NCI-H69 (cell line): ENCODE results near the gene GCSAML.
"Not testable (repeated sequence)": the region's sequence is repeated elsewhere in the genome, so short reads cannot be mapped to it uniquely, and the experiment has no call there.

Experiments used
- DNase-seq: peaks from one replicate; lab custom pipeline; 2025; lab: John Stamatoyannopoulos, UW

GCSAML gene

DNA sequence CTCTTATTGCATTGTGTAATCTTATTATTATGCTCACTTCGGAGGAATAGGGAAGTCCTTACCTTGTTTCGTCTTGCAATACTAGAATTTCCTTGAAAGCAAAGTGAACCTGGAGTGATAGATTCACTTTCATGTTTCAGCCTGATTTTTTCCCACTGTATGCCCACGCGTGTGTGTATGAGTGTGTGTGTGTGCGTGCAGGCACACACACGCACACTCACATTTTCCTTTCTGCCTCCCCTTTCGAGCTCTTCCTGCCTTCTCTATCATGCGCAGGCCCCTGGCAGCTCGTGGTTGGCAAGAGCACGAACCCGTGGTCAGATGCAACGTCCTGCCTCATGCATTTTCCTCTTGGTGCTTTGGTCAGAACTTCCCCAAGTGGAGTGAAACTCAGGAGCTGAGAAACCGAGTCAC is at the start of gene GCSAML:
TSS of gene GCSAML (plus strand) at position 366 of the 414 bp plus-strand sequence. CDS start 58 bp downstream, outside the sequence.
- no peak for DNase-seq

DNA sequence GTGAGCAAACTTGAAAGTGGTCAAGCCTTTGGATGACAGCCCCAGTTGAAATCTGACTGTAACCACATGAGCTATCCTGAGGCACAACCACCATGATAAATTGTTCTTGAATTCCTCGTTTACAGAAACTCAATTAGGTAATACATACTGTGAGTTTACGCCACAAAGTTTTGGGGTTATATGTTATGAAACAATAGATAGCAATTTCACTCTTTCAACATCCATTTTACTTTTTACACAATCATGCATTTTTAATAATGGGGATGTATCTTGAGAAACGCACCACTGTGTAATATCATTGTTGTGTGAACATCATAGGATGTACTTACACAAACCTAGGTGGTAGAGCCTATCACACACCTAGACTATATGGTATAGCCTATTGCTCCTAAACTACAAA is 48.1 kb upstream of the GCSAML start:
- no peak for DNase-seq

DNA sequence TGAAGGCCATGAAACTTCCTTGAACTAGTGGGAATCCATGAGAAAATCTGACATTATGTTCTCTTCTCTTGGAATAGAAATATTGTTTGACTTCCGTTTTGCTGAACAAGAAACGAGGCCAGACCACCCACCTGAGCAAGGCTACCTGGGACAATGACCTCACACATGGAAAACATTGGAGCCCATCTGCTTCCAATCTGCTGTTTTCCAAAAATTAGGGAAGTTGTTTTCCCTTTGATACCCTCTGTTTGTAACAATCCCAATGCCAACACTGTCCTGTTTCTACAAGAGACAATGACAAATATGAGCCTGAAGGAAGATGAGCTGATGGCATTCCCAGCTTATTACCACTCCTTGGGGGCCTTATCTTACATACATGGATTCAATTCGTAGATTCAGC is 42.1 kb upstream of the GCSAML start:
- no peak for DNase-seq

DNA sequence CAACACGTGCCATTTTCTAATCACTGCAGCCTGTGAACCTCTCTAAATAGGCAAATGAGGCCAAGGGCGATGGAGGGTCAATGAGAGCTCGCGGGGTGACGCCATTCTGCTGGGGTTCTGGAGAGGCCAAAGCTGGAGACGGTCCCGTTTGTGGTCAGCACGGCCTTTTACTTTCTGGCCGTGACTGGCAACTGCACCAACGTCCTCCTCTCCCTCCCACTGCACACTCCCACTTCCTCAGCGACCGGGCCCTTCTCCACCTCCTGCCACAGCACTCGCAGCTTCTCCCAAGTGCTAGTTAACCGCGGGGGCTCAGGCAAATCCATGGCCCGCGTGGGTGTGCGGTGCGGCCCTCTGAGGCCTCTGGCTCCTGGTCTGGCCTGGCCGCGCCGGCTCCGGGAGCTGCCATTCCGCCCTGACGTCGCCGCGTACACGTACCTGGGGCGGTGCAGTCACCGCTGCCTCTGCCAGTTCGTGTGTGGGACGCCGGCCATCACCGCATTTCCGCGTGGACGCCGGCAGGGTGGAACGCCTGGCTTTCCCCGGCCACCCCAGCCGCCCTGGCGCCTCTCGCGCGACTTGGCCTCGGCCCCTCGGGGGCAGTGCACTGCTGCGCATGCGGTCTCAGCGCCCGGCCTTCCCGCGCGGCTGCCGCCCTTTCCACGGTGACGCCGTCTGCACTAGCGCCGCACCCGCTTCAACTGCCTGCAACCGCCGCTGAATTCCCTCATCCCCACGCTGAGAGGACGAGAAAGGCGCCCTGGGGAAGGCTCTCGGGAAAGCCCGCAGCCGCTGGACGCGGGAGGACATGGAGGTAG is 30.9 kb upstream of the GCSAML start:
- DNase-seq = no peak

DNA sequence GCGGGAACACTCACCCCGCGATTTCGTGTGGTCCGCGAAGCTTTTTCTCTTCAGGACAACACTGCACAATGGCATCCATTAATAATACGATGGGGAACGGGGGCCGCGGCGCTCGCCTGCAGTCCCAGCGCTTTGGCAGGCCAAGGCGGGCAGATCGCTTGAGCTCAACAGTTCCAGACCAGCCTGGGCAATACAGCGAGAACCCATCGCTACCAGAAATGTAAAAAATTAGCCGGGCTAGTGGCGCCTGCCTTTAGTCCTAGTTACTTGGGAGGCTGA is 30.4 kb upstream of the GCSAML start:
- DNase-seq = no peak

DNA sequence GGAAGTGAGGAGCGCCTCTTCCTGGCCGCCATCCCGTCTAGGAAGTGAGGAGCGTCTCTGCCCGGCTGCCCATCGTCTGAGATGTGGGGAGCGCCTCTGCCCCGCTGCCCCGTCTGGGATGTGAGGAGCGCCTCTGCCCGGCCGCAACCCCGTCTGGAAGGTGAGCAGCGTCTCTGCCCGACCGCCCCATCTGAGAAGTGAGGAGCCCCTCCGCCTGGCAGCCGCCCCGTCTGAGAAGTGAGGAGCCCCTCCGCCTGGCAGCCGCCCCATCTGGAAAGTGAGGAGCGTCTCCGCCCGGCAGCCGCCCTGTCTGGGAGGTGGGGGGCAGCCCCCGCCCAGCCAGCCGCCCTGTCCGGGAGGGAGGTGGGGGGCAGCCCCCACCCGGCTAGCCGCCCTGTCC is 27.0 kb upstream of the GCSAML start:
- not testable (repeated sequence) for DNase-seq

DNA sequence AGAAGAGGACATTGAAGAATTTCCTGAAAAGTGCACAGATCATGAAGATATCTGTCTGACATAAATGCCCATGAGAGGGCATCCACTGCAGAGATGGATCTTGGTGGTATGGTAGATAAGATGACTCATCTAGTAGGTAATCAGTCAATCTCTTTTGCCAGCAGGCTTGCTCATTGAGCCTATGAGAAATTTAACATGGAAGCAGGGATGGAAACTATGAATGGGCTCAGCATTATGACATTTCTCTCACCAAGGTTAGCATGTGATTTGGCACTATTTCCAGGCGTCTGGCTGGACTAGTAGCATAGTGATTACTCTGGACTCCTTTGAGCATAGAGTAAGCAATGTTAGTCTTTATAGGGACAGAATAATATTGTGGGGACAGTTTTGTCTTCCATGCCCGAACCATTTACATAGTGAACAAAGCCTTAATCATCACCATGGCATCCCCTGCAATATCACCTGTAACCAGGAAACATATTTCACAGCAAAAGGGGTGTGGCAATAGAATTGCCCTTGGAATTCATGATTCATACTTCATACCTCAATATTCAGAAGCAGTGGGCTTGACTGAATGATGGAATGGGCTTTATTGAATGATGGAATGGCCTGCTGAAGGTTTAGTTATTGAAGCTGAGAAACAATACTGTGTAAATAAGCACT is 20.0 kb upstream of the GCSAML start:
- no peak for DNase-seq

DNA sequence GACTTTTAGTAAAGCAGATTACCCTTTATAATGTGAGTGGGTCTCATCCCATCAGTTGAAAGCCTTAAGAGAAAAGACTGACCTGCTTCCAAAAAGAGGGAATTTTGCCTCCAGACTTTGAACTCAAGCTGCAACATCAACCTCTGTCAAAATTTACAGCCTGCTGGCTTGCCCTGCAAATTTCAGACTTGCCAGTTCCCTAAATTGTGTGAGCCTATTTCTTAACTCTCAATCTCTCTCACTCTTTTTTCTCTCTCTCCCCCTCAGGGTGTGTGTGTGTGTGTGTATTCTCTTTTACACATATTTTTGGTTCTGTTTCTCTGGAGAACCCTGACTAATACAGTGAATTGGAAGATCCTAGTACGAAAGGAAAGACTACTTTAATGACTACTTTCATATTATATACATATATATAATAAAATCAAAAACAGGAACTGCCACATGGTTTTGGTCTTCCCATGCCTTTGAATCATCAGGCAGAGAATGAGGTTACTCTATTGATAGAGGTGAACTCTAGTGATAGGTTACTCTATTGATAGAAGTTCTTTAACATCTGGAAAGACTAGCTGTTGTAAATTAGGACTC is 19.1 kb upstream of the GCSAML start:
- DNase-seq = no peak

DNA sequence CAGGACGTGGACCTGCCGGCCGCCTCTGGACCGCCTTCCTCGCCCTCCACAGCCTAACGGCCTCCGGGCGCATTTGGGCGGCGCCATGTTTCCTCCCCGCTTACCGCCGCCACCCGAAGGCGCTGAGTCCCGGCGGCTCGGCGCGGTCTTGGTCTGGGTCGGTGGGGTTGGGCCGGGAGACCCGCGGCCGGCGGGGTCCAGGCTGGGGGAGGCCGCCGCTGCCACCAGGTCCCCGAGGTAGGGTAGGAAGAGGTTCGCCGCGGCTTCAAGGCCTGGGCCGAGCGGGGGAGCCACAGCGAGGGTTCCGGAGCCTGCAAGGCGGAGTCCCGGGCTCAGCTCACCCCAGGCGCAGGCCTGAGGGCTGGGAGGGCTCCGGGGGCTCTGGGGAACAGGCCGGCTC is 18.1 kb upstream of the GCSAML start:
- DNase-seq = no peak

DNA sequence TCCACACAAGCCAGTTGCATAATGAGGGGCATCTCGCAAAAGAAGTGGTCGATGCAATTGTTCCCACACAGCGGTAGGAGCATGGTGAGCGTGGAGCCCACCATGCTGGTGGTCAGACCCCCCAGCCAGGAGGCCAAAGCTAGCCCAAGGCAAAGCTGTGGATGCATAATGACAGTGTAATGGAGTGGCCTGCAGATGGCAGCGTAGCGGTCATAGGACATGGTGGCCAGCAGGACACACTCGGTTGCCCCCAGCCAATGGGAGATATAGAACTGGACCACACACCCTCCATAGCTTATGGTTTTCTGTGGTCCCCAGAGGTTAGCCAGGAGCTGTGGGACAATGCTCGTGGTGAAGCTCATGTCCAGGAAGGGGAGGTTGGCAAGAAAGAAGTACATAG is 17.0 kb upstream of the GCSAML start:
- DNase-seq = no peak

DNA sequence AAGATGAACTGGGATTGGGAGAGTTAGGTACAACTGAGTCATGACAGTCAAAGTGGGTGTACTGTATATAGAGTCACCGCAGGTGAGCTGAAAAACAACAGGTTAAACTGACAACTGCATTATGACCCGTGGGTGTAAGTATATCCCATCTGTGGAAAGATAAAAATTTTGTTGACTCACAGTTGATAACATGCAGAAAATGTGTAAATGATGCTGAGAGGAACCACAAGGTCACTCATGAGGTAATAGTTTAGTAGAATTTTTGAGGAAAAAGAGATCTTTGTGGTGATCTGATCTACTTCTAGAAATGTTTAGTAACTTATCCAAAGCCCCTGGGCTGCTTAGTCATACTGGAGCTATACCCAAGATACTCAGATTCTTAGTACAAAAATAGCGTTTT is 13.5 kb upstream of the GCSAML start:
- DNase-seq = no peak

DNA sequence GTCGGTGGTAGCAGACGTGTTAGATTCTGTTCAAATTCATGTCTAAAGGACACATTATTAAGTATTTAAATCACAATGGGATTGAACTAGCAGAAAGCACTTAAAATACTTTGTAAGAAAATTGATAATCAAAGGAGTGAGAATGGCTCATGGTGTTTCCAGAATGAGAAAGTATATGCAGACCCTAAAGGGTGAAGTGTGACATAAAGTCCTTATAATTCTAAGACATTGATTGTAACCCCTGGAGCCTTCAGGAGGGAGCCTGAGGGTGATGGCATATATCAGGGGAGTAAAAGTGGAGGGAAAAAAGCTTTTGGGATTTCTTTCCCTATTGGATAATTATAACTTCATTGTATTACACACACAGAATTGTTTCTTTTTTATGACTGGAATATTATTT is 12.6 kb upstream of the GCSAML start, which contains the start of gene OR2C3:
TSS of gene OR2C3 (minus strand) at position 101 of the 400 bp plus-strand sequence. CDS start 3,929 bp downstream, outside the sequence.
- no peak for DNase-seq

DNA sequence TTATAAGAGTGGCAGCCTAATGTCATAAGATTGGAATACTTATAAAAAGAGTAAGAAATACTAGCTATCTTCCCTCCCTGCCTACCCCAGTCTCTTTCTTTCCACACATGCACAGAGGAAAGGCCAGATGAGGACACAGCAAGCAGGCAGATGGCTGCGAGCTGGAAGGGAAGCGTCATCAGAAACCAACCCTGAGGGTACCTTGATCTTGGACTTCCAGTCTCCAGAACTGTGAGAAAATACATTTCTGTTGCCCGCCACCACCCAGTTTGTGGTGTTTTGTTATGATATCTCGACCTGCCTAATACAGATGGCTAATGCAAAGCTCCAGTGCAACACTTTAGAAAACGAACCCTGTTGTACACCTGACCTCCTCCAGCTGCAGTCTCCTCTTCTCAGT is 10.4 kb upstream of the GCSAML start:
- no peak for DNase-seq

DNA sequence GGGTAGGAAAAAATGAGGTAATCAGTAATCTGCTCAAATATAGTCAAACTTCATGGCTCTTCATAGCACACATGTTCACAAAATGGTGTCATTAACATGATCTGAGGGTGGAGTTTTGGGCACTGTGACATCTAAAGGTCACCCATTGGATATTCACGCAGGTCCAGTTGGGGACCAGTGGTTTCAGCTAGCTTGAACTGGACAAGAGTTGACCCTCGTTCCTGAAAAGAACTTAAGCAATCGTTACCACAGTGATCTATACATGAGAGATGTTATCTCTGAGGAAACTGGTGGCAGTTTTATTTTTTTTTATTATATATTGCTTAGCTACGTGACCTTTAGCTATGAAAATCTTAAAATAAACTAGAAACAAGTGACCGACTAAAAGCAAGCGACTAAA is 9.7 kb upstream of the GCSAML start:
- DNase-seq = no peak

DNA sequence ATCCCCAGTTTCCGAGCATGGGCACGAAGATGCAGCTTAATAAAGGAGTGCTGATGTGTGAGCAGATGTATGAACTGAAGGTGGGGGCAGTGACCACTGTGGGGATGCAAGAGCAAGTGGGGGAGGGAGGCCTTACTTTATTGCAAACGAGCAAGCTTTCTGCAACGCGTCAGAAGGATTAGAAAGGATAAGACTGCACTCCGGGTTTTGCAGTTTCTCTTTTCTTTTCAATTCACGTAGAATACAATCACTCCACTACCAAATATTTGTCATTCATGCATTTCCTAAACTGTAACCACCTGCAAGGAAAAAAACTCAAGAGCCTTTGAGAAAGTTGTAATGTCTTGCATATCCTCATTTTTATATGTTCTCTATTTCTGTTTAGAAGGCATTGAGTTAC is 8.4 kb upstream of the GCSAML start:
- DNase-seq = no peak

DNA sequence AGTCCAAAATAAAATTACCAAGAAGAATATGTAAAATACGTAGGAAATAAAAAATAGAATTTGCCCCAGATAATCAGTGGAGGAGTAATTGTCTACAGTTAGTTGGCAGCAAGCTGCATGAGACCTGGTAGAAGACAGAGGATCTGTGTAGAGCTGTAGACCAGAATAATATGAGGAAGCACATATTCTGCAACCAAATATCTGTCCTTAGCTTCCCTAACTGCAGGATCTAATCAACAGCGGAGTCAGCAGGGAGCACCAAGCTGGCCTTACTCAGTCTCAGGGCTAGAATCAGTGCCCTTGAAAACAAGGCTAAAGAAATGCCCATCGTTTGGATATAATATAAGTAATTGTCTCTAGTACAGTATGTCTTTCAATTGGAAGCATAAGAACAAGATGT is 6.1 kb upstream of the GCSAML start:
- DNase-seq = no peak

DNA sequence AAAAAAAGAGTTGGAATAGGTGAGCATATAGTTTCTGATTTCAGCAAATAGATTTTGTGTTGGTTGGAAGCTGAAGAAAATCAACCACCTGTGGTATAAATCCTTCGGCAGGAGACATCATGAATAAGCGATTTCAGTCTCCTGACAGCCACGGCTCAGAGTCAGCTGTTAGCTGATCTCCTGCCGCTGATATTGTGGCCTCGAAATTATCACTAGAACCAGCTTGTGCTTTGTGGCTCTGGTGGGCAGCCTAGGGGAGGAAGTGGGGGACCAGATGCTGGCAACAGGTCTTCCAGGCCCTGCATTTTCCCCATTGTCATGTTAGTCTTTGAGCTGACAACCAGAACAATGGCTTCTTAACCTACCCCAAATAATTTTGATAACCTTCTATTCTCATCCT is 842 bp upstream of the GCSAML start:
- DNase-seq = no peak

DNA sequence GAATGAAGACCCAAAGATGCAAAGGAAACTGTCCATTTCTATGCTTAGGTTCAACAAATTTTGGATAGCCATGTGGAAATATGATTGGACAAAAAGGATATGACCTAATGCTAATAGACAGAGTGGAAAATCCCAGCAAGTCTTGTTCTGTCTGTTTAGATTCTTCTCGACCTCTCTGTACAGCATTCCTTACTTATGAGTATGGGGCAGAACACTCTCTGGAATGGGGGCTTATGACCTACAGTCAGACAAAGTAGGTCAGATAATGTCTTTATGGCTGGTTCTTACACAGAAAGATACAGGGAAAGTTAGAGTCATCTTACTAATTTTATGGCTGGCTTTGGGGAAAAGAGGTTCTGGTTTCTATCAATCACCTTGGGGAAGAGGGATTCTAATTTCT is 2.8 kb downstream of the GCSAML start:
- no peak for DNase-seq

DNA sequence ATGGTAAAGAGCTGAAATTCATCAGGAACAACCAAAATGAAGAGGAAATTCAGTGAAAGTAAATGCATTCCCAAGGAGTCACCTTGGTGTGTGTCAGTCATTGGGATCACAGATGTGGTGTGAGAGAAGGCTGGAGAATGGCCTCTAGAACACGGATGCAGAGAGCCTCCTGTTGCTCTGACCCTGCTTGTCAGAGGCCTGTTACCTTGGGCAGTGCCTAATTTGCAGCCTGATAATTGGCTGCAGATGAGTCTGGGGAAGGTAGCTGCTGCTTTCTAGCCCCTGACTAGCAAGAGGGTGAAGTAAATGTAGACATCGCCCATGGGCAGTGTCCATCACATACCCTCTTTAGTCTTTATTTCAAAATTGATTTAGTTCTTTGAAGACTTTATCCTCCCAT is 3.3 kb downstream of the GCSAML start:
- DNase-seq = no peak

DNA sequence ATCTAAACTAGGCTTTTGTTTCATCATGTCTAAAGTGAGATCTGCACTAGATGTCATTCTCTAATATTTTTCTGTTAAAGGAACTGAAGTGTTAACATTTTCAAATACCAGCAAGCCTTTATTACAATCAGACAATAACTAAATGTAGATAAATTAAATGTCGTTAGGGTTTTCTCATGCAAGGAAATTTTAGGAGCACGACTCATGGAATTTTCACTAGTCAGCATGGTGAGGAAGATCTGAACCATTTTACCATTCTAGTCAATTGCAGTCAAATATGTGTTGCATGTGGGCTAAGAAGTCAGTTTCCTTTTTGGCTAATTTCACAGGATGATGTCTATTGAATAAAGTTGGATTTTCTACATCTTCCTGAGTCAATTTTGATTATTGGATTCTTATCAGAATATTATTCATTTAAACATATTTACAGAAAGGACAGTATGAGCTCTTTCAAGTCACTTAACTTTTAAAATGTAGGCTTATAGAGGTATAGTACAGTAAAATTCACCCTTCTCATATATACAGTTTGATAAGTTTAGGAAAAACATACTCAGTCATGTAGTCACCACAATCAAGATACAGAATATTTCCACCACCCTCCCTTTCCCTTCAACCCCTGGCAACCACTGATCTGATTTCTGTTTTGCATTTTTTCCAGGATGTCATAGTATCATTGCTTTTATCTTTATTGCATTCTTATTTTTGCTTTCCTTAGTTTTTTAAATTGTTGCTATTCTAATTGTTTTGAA is 9.2 kb downstream of the GCSAML start:
- no peak for DNase-seq

DNA sequence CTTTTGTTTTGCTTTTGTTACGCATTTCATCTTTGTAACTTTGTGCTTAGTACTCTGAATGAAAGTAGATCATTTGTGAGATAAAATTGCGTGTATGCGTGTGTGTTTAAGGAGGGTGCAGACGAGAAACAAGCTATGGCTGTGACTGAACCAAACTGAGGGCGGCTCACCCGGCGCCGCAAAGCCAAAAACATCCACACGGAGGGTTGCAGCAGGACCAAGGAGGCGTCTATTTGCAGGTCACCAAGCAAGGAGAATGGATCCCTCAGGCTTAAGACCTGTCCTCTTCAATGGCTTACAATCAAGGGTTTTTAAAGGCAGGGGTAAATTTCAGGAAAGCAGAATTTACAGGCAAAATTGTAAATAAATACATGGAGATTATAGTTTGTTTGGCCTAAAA is 12.8 kb downstream of the GCSAML start:
- no peak for DNase-seq

DNA sequence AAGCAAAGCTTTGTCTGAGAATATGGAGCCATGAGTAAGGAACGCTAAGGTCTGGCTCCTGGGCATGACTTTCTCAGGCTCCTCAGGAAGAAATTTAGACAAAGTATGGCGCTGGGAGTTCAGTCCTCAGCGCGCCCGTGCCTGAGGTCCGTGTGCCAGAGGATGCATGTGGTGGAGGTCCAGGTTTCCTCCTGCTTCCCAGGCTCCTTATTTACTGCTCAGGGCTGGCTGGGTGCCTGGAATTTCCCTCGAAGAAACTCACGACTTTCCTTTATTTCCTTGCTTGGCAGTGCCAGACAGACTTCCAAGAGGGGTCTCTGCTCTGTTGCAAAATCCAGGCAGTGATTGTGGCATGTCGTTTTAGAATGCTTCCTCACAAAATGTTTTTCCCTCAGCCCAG is 13.3 kb downstream of the GCSAML start:
- no peak for DNase-seq

DNA sequence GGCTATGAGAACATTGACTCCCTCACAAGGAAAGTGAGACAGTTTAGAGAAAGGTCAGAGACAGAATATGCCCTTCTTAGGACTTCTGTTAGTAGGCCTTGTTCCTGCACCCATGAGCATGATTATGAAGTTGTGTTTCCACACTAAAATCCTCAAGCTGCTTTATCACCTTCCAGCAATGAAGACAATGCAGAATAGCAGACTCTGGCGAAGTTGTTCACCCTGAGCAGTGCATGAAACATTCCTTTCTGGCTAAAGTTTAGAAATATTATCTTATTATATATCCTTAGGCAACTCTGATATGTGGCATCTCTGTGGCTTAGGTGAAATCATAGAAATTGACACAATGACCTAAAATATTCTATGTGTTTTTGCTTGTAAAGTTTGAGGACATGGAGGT is 25.3 kb downstream of the GCSAML start:
- no peak for DNase-seq
